Activated CD4-positive, alpha-beta T cell treated with anti-CD3 and anti-CD28 coated beads, Interleukin-2, amount 50 U/mL, for 4 hours (primary cell): Measurements from ENCODE around the gene RALY.

Experiments
- DNase-seq, 2 experiments: peaks; one replicate each; pipeline ENCODE4 v3.0.0-alpha.2; 2020

RALY gene

GRCh38 chr20:33993576-33994221, at the start of gene RALY:
Gene RALY (plus strand): TSS chr20:33993911. CDS start chr20:34072075, 78,164 bp downstream.
- DNase-seq, result peak; percentile 95 to 96

- no peak for DNase-seq
Observed at GRCh38 chr20:33944914-33945313, 48.8 kb upstream of the RALY start.

GRCh38 chr20:33945391-33946081, 48.2 kb upstream of the RALY start:
- no peak for DNase-seq

GRCh38 chr20:33947709-33948295, 45.9 kb upstream of the RALY start:
- DNase-seq, result peak; percentile 9 to 11

- no peak for DNase-seq
Observed at GRCh38 chr20:33948480-33948879, 45.2 kb upstream of the RALY start.

GRCh38 chr20:33951171-33951570, 42.5 kb upstream of the RALY start:
- no peak for DNase-seq

GRCh38 chr20:33954504-33954903, 39.2 kb upstream of the RALY start:
- no peak for DNase-seq

- DNase-seq, result no peak
Observed at GRCh38 chr20:33963751-33964150, 30.0 kb upstream of the RALY start.

GRCh38 chr20:33964441-33964840, 29.3 kb upstream of the RALY start:
- no peak for DNase-seq

GRCh38 chr20:33967126-33967525, 26.6 kb upstream of the RALY start:
- no peak for DNase-seq

- no peak for DNase-seq
Observed at GRCh38 chr20:33969563-33969962, 24.1 kb upstream of the RALY start.

- no peak for DNase-seq
Observed at GRCh38 chr20:33970229-33970628, 23.5 kb upstream of the RALY start.

- DNase-seq, result no peak
Observed at GRCh38 chr20:33971147-33971975, 22.4 kb upstream of the RALY start.

- no peak for DNase-seq
Observed at GRCh38 chr20:33976959-33977358, 16.8 kb upstream of the RALY start.

- DNase-seq, result no peak
Observed at GRCh38 chr20:33977535-33977934, 16.2 kb upstream of the RALY start.

GRCh38 chr20:33979094-33979493, 14.6 kb upstream of the RALY start:
- no peak for DNase-seq

GRCh38 chr20:33981347-33981746, 12.4 kb upstream of the RALY start:
- no peak for DNase-seq

- no peak for DNase-seq
Observed at GRCh38 chr20:33981964-33982363, 11.7 kb upstream of the RALY start.

- no peak for DNase-seq
Observed at GRCh38 chr20:33983371-33983770, 10.3 kb upstream of the RALY start.

- no peak for DNase-seq
Observed at GRCh38 chr20:33984182-33984719, 9.5 kb upstream of the RALY start.

- no peak for DNase-seq
Observed at GRCh38 chr20:33985280-33985679, 8.4 kb upstream of the RALY start.

- DNase-seq, result no peak
Observed at GRCh38 chr20:33985830-33986229, 7.9 kb upstream of the RALY start.

GRCh38 chr20:33986560-33987216, 7.0 kb upstream of the RALY start:
- no peak for DNase-seq
